Loucy (cell line): ENCODE measurements around the gene EFEMP1.

Experiments
- CTCF ChIP-seq: fragments of 200-600 bp; sonication (generic); conservative IDR thresholded peaks from 2 replicates; pipeline ENCODE4 v1.5.1; 2014; ENCODE audit warnings: mild to moderate bottlenecking, antibody characterized with exemption, low read length
- EZH2phosphoT487 ChIP-seq: fragments of 200-600 bp; IDR thresholded peaks from 2 replicates; pipeline ENCODE4 v1.6.1; 2018; ENCODE audit warnings: antibody characterized with exemption, mild to moderate bottlenecking, moderate library complexity, borderline replicate concordance

- no peak for TF ChIP-seq CTCF
- no peak for TF ChIP-seq EZH2phosphoT487
These were observed 79.6 kb downstream of the EFEMP1 start for GRCh38 chr2:55843994-55844345.
